Measurements from ENCODE around the gene DPYSL4.

DPYSL4 gene

DNA sequence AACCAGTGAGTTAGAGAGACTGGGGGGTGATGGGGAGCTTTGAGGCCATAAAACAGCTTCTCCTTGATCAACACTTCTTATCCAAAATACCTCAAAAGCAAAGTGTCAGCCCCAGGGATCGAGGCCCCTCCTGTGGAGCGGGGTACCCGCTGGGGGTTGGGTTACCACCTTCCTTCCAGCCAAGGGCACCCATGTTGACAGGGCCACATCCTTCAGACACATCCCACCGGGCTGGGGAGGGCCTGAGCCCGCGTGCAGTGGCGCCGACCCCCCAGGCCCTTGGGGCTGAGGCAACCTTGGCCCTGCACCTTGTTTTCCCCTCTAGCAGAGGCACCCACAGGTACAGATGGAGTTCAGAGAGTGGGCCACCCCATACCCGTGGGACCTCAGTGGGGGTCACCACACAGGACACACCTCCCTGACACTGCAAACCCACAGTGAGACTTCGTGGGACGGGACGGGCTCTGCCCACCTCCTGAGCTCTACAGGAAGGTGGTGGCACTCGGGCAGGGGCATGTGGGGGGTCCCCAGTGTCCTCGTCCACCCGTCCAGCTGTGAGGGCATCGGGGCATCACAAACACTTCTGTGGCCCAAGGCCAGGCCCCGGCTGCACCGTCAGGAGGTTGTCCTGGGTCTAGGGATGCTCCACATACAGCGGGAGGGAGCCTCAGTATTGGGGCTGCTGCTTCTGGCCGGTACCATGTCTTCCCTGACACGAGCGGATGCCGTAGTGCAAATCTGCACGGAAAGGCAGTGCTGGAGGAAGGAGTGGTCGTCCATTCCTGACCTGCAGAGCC, 10.7 kb downstream of the DPYSL4 start:
- DNase-seq: no peak

DNA sequence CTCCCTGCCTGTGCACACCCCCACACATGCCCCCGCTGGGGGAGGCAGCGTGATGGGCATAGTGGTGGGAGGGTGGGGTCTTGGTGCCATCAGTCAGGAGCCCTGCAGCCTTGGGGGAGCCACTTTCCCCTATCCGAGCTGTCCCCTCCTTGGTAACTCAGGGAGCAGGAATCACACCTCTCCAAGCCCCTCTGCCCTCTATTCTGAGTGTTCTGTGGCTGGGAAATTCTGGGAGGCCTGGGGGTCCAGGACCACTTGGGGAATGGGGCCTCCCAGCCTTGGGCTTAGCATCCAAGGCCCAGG, 11.3 kb downstream of the DPYSL4 start:
- DNase-seq: no peak

DNA sequence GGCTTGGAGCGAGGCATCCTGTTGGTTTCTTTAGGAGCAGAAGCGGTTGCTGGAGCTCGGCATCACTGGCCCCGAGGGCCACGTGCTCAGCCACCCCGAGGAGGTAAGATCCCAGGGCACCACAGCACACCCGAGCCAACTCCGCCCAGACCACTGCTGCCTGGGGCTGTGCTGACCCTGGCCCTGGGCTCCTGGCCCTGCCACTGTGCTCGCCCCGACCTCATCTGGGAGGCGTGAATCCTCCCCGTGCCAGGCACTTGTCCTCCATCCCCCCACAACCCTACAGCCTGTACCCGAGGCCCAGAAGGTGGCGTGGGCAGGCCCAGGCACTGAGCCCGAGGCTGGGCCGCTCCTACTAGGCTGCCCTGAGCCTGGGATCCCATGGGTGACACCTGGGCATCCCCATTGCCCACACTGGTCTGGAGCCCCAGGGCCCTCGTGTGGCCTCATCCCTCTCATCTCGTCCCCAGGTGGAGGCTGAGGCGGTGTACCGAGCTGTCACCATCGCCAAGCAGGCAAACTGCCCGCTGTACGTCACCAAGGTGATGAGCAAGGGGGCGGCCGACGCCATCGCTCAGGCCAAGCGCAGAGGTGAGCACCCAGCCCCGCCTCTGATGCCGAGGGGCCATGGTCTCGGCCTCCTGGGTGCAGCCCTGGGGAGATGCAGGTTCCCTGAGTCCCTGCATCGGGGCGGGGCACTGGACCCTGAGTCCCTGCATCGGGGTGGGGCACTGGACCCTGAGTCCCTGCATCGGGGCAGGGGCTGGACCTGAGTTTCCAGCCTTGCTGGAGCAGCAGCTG, 11.8 kb downstream of the DPYSL4 start:
- DNase-seq: no peak

DNA sequence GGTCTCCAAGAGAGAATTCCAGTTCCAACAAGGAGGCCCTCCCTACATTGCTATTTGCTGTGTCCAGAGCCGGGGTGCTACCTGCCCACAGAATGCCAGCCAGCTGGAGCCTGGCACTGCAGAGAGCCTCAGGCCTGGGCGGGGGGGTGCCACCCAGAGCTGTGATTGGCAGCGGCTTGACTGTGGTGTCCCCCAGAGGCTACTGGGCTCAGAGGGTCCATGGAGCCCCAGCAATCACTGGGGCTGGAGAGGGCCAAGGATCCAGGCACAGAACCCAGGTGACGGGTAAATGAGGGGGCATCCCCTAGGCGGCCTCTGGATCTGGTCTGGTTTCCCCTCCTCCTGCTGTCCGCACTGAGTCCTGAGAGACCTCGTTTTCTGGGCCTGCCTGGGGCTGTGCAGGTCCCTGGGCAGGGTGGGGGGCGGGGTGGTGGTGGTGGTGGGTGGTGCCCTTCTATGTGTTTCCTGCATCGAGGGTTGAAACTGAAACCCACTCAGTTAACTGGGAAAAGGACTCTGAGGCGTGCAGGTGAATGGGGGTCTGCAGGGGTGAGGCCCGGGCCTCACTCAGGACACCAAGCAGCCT, 12.6 kb downstream of the DPYSL4 start:
- no peak for DNase-seq

DNA sequence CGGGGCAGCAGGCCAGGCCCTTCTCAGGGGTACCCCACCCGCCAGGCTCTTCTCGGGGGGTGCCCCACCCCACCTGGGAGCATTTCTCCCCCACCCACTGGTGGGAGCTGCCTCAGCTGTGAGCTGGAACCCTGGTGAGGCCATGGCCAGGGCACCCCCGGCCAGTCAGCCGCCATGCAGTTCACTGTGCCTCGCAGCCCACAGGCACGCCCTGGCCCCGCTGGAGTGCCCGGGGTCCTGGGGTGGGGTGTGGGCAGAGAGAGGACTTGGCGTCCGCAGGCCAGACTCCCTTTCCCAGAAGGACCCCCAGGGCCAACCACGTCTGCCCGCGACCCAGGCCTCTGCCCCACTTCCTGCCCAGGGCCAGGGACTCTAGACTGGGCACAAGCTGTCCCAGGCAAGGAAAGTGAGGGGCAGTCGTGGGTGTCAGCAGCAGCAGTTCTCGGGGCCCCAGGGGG, 13.1 kb downstream of the DPYSL4 start:
- no peak for DNase-seq

DNA sequence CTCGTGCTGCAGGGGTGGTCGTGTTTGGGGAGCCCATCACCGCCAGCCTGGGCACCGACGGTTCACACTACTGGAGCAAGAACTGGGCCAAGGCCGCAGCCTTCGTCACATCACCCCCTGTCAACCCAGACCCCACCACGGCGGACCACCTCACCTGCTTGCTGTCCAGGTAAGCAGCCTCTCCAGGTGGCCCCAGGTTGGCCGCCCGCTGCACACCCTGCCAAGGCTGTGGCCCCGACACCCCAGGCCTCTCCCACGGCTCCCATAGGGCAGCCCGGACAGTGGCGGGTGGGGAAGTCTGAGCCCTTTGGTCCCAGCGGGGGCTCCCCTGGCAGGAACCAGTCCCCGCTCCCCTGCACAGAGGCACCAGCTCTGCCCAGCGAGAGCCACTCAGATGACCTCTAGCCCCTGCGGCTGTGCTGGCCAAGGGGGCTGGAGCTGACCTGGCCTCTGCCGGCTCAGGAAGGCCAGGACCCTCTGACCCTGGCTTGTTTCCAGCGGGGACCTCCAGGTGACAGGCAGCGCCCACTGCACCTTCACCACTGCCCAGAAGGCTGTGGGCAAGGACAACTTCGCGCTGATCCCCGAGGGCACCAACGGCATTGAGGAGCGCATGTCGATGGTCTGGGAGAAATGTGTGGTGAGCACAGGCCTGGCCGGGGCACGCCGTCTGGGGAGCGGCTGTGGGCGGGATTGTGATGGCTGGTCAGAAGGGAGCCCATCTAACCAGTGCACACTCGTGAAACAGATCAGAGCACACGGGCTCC, 13.8 kb downstream of the DPYSL4 start:
- DNase-seq: no peak

DNA sequence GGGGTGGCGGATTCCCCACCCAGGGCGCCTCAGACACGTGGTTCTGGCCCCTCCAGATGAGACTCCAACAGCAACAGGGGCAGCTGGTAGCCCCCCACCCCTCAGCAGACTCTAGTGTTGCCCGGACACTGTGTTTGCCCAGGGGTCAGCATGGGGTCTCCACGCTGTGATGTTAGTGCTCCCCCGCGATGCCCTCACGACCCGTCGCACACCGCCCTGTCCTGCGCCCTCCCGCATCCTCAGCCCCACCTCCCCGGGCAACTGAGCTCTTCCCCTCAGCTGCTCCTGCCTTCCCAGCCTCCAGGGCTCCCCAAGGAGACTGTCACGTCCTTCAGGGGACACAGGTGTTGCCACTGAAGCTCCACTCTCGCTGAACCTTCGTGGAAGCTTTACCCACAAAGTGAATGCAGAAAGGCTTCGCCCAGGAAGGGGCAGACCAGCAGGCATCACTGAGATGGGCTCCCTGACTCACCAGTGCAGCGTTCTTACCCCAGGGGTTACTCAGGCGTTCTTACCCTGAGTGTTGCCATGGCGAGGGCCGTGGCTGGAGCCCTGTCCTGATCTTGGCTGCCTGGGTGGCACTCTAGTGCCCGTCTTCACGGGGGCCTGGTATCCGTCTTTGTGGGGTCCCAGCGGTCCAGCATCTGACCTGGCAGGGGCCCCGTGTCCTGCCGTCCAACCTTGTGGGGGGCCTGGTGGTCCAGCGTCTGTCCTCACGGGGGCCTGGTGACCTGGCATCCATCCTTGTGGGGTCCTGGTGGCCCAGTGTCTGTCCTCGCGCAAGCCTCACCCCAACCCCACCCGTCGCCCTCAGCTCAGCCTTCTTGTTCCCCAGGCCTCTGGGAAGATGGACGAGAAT, 14.6 kb downstream of the DPYSL4 start:
- DNase-seq: no peak

DNA sequence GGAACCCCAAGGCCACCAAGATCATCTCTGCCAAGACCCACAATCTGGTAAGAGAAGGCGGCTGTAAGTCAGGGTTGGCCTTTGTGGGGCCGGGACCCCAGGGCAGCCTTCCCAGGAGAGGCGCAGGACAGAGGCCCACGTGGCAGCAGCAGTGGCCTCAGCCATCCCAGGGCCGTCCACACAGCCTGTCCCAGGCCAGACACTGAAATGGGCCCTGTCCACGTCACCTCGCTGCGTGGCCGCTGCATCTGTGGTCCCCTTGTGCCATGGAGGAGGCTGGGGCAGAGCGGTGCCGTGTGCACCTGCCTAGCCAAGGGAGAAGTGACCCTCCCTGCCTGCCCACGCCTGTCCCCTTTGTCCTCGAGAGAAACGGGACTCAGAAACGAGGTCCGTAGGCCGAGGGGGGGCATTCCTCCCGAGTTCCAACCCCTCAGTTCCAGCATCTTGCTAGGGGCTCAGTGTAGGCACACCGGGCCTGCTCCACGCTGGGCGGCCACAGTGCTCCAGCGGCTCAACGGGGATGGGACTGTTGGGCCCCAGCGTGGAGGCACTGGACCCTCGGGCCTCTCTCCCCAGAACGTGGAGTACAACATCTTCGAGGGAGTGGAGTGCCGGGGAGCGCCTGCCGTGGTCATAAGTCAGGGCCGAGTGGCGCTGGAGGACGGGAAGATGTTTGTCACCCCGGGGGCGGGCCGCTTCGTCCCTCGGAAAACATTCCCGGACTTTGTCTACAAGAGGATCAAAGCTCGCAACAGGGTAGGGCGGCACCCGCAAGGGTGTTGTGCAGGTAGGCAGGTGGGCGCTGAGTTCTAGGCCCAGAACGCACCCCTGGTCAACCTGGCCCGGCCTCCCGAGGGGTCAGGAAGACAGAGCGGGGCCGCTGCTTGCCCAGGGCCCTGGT, 15.6 kb downstream of the DPYSL4 start:
- DNase-seq: no peak

DNA sequence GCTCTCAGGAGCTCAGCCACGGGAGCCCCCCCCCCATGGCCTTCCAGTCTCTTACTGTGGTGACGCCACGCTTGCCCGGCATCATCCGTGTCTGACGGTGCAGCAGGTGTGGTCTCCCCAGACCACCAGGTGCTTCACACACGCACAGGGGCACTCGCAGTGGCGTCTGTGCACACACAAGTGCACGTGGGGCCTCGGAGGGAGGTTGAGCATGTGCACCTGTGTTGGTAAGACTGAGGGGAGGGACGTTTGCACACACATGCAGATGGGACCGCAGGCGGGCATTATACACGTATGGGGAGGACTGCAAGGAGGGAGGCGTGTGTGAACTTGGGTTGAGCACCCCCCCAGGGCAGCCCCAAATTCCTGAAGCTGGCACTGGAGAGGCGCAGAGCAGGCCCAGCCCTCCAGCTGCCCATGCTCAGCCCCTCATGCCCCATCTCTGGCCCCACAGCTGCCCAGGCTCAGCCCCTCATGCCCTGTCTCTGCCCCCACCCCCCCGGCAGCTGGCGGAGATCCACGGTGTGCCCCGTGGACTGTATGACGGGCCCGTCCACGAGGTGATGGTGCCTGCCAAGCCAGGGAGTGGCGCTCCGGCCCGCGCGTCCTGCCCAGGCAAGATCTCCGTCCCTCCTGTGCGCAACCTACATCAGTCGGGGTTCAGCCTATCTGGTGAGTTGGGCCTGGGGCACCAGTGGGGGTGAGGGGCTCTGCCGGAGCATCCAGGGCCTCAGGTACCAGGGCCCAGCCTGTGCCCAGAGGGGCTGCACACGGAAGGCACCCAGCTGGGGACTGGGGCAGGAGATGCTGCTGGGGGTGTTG, 16.7 kb downstream of the DPYSL4 start:
- no peak for DNase-seq

DNA sequence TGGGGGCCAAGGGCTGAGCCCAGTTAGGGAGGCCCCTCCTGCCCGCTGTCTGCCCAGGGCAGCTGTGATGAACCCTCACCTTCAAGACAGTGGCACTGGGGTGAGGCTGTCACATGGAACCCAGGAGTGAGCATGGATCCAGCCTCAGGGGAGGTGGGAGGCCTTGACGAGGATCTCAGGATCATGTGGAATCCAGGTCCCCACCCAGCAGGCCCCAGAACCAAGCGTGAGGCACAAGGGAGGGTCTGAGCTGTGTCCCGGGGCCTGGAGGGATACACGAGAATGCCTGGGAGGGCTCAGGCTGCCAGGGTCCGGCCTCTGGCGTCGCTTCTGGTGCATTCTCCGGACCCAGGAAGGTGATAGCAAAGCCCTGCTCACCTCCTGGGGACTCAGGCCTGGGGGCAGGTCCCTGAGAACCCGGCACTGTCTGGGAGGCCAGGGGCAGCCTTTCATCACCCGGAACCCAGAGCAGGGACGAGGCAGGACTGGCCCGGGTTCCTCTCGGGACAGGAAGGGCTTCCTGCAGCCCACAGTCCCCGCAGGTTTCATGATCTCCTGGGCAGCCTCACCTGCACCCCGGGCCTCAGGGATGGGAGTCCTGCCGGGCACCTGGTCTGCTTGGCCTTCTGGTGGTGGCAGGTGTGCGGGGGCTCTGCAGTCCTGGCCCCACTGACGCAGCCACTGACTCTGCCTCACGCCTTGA, 17.5 kb downstream of the DPYSL4 start:
- no peak for DNase-seq

DNA sequence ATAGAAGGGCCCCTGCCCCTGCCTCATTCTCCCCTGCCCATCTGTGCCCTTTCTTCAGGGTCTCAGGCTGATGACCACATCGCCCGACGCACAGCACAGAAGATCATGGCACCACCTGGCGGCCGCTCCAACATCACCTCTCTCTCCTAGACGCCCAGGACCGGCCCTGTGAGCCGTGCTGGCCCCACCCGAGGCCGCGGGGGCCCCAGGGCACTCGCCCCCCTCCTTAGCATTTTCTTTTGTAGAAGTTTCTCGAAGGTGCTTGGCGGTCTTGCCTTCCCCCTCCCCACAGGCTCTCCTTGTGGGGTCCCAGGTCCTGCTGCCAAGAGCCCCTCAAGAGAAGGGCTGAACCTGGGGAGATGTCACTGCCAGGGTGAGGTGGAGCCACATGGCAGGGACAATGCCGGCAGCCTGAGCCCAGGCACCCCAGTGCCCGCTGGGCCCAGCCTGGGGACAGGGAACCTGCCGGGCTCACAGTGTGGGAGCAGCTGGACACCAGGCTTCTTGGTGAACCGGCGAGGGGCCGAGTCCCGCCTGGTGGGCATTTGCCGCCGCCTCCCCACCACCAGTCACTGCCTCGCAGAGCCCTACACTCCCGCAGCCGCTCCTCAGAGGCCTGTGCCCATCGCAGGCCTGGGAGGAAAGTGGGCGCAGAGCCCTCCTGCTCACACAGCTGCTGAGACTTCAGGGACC, 18.2 kb downstream of the DPYSL4 start:
- no peak for DNase-seq

DNA sequence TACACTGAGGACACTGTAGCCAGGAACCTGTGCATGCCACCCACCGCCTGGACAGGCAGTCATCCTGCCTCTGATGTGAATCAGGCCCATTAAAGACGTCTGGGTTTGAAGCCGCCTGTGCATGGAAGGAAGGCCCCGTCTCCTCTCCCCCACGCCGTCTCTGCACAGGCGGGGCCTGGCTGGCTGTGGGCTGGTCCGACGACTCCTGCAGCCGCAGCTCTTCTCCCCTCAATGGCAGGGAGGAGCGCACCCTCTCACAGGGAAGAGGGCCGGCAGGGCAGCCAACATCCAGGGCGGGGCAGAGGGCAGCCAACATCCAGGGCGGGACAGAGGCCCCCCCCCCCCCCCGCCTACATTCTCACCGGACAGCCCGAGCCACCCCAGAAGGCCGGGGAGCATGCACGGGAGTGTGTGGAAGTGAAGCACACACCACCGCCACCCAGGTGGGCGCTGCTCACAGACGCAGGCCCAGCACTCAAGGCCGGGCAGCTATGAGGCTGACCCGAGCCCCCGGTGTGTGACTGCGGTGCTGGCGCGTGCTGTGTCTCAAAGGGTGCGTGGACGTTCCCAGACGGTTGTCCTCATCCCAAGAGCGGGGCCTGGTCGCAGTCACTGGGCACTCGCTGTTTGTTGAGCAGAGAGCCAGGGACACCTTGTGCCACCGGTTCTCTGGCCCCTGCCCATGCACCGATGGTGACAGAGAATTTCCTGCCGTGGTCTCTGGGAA, 19.1 kb downstream of the DPYSL4 start:
- no peak for DNase-seq

DNA sequence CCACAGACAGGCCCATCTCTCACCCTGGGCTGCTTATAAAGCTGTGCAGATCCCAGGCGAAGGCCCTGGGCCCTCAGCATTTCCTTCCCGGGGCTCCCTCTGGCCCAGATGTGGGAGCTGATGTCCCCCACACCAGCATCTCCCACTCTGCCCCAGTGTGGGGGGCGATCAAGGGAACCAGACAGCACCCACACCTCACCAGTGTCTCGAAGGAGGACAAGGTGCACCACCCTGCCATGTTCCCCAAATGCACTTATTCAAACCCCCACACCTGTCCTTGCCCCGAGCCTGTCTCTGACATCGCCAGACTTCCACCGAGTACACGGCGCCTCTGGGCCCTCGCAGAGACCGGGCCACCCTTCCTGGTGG, 19.6 kb downstream of the DPYSL4 start:
- no peak for DNase-seq

DNA sequence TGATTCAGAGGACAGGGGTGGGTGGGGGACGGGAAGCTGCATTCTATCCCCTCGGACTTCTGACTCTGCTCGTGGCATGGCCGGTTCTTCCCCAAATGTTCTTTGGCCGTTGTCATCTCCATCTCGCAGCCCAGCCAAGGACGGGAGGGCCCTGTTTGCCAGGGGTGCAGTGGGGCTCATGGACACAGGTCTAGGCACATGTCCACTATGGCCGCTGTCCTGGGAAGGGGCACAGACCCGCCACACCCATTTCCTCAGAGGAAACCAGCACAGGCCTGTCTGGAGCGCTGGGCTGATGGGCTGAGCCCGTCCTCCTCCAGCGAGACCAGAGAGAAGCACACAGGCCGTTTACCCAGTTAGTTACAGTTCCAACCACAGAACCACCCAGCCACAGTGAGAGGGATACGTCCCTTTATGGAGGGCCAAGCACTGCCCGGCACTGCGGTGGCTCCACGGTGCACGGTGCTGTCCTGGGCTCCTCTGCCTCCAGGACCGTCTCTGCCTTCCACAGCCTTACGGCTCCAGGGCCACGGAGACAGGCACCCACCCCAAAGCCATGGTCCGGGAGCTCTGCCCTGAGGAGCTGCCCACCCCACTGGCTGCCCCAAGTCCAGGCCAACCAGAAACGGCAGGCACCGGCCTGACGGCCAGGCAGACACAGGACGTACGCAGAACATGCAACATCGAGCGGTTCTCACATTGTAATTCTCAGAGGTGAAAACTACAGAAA, 20.2 kb downstream of the DPYSL4 start:
- DNase-seq: no peak

DNA sequence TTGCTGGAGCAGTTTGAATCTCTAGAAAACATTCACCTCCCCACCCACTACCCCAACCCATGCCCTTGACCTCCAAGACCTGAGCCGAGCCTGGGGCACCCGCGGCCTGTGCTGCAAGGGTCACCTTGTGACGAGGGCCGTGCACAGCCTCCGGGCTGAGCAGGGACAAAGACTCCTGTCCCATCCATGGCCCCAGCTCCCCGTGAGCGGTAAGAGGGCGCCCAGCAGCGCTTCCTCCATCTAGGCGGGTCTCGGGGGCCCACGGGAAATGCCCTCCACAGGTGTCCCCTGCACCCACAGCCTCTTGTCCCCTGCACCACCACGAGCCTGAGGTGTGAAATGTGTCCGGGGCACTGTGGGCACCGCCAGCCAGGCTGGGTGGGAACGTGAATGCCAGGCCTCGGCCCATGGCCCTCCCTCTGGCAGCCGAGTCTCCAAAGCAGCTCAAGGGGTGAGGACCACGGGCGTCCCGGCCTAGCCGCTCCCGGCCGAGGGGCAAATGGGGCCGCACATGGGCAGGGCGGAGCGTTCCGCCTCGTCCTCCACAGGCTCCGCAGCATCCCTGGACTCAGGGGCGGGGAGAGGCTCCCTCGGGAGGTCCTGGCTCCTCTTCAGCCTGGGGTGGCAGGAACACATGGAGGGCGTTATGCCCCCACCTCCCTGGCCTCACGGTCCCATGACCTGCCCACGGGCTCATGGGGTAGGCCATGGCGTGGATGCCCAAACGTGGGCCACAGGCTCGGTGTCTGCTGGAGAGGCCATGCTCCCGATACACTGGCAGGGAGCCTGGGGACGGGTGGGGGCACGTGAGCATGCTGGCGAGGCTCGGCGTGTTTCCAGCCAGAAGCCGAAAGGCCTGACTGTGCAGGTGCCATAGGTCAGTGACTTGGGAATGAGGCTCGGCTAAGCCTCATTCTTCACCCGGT, 21.1 kb downstream of the DPYSL4 start:
- DNase-seq: no peak

DNA sequence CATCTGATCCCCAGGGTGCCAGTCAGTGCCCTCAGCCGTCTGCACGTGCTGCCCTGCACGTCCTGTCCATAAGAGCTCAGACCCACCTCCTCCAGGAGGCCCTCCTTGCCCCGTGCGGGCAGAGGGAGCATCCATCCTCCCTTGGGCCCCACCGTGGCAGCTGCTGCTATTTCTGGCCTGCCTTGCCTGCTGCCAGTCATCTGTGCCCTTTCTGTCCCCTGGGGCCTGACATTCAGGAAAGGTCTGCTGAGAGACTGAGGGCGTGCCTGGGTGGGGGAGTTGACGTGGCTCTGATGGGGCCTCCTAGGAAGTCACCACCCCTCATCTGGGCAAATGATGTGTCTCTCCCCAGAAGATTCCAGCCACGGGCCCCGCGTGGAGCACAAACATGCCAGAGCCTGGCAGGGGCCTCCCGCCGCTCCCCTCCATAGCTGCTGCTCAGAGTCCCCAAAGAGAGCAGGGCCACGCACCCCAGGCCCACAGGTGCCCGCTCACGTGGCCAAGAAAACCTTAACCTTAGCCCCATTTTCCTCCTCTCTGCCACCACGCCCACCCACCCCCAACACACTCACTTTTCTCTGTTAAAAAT, 21.8 kb downstream of the DPYSL4 start:
- no peak for DNase-seq

All from CD4-positive, alpha-beta T cell treated with Interleukin-4 for 1 hour (primary cell).